Measurements from ENCODE around the gene BASP1.
A peak's percentile ranks its signal among the peaks of the same experiment; 100 is the strongest.

BASP1 gene

GRCh38 chr5:17243287-17244063 lies 26.0 kb downstream of the BASP1 start (continued):
- TF ChIP-seq, protein P1, sequence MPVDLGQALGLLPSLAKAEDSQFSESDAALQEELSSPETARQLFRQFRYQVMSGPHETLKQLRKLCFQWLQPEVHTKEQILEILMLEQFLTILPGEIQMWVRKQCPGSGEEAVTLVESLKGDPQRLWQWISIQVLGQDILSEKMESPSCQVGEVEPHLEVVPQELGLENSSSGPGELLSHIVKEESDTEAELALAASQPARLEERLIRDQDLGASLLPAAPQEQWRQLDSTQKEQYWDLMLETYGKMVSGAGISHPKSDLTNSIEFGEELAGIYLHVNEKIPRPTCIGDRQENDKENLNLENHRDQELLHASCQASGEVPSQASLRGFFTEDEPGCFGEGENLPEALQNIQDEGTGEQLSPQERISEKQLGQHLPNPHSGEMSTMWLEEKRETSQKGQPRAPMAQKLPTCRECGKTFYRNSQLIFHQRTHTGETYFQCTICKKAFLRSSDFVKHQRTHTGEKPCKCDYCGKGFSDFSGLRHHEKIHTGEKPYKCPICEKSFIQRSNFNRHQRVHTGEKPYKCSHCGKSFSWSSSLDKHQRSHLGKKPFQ (tag by site-specific recombination; IDR thresholded peaks at IDR 0.05) = no peak

GRCh38 chr5:17249029-17249634 lies 31.7 kb downstream of the BASP1 start:
- CTCF ChIA-PET = no interaction called here
- TF ChIP-seq ZNF335 (tag by site-specific recombination; conservative IDR thresholded peaks at IDR 0.05) (peak; percentile 22; the same call in 1 of the 2 replicates), ZXDB (tag by site-specific recombination; IDR thresholded peaks at IDR 0.05) (0 out of 2 replicates have a peak, but pooled peaks have one; percentile 22), PRDM6 (tag by site-specific recombination; IDR thresholded peaks at IDR 0.05) (no peak), ZNF692 (tag by site-specific recombination; IDR thresholded peaks at IDR 0.05) (0 out of 2 replicates have a peak, but pooled peaks have one; percentile 29), ZNF660 (tag by site-specific recombination; IDR thresholded peaks at IDR 0.05) (peak; percentile 84), YY1 (tag by site-specific recombination; IDR thresholded peaks at IDR 0.05) (no peak), PRDM10 (tag by site-specific recombination; IDR thresholded peaks at IDR 0.05) (peak; percentile 63), PRDM2 (tag by site-specific recombination; IDR thresholded peaks at IDR 0.05; ENCODE audit: borderline replicate concordance) (no peak), FEZF1 (tag by site-specific recombination; IDR thresholded peaks at IDR 0.05) (peak; percentile 53), ZNF140 (tag by site-specific recombination; IDR thresholded peaks at IDR 0.05) (no peak), ZNF112 (tag by site-specific recombination; IDR thresholded peaks at IDR 0.05) (no peak), KLF10 (tag by site-specific recombination; IDR thresholded peaks at IDR 0.05) (no peak)
- TF ChIP-seq, protein P2, sequence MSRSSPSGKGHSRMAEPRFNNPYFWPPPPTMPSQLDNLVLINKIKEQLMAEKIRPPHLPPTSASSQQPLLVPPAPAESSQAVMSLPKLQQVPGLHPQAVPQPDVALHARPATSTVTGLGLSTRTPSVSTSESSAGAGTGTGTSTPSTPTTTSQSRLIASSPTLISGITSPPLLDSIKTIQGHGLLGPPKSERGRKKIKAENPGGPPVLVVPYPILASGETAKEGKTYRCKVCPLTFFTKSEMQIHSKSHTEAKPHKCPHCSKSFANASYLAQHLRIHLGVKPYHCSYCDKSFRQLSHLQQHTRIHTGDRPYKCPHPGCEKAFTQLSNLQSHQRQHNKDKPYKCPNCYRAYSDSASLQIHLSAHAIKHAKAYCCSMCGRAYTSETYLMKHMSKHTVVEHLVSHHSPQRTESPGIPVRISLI (tag by site-specific recombination; IDR thresholded peaks at IDR 0.05) = peak; percentile 46; the same call in 1 of the 2 replicates

More at GRCh38 chr5:17249029-17249634, 31.7 kb downstream of the BASP1 start:
- H3K27ac ChIP-seq (ENCODE audit: extremely low read depth, low read depth, low read length) = 0 out of 2 replicates have a peak overlapping the region, but pooled peaks have one; percentile 31
- no peaks in the 10 kb centered on the region for H3K9me3 ChIP-seq (ENCODE audit: control insufficient read depth, insufficient read depth, low read depth, low read length)
- H3K4me3 ChIP-seq (ENCODE audit: low read depth, low read length) = no peak overlapping the region
- POLR2A ChIA-PET = interaction anchor here (0.7 kb wide), 1 partner anchor 31 kb away, joined by 3 read pairs; no protein-coding TSS in a partner anchor
- H3K36me3 ChIP-seq (ENCODE audit: control insufficient read depth in 2 of 2, insufficient read depth in 1 of 2, low read length in 2 of 2) = peaks cover under 1 to 40% of the 10 kb centered on the region in 2 experiments
- H3K4me1 ChIP-seq (ENCODE audit: control insufficient read depth, insufficient read depth, low read length) = peaks cover 10% of the 10 kb centered on the region; the same call in 1 of the 2 replicates

Measured in HEK293 (cell line).